ENCODE measurements around the gene DCT.

DNA sequence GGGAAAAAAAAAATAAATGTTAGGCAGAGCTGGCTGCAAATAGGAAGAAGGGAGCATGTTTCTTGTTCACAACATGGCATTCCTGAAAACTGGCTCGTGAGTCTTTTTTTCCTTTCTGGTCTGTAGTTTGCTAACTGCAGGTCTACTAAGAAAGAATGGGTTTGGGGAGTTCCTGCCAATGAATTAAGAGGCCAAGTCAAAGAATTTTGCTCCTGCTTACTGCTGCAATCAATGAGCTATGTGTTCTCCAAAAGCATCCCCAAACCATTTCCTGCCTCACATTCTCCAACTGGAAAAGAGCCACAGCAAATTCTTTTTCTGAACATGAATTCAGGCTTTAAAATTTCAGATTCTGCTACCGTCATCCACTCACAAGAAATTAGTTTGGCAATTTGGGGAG, 88.6 kb downstream of the DCT start:
- TF ChIP-seq, protein P1, sequence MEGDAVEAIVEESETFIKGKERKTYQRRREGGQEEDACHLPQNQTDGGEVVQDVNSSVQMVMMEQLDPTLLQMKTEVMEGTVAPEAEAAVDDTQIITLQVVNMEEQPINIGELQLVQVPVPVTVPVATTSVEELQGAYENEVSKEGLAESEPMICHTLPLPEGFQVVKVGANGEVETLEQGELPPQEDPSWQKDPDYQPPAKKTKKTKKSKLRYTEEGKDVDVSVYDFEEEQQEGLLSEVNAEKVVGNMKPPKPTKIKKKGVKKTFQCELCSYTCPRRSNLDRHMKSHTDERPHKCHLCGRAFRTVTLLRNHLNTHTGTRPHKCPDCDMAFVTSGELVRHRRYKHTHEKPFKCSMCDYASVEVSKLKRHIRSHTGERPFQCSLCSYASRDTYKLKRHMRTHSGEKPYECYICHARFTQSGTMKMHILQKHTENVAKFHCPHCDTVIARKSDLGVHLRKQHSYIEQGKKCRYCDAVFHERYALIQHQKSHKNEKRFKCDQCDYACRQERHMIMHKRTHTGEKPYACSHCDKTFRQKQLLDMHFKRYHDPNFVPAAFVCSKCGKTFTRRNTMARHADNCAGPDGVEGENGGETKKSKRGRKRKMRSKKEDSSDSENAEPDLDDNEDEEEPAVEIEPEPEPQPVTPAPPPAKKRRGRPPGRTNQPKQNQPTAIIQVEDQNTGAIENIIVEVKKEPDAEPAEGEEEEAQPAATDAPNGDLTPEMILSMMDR (IDR thresholded peaks at IDR 0.05), result no peak
- no peak for TF ChIP-seq POLR2AphosphoS5 (IDR thresholded peaks at IDR 0.05; ENCODE audit: low read depth, low read length)
- no peak for TF ChIP-seq SIN3A (IDR thresholded peaks at IDR 0.05; ENCODE audit: borderline replicate concordance, insufficient read depth, low read depth, low read length)
- TF ChIP-seq, protein P2, sequence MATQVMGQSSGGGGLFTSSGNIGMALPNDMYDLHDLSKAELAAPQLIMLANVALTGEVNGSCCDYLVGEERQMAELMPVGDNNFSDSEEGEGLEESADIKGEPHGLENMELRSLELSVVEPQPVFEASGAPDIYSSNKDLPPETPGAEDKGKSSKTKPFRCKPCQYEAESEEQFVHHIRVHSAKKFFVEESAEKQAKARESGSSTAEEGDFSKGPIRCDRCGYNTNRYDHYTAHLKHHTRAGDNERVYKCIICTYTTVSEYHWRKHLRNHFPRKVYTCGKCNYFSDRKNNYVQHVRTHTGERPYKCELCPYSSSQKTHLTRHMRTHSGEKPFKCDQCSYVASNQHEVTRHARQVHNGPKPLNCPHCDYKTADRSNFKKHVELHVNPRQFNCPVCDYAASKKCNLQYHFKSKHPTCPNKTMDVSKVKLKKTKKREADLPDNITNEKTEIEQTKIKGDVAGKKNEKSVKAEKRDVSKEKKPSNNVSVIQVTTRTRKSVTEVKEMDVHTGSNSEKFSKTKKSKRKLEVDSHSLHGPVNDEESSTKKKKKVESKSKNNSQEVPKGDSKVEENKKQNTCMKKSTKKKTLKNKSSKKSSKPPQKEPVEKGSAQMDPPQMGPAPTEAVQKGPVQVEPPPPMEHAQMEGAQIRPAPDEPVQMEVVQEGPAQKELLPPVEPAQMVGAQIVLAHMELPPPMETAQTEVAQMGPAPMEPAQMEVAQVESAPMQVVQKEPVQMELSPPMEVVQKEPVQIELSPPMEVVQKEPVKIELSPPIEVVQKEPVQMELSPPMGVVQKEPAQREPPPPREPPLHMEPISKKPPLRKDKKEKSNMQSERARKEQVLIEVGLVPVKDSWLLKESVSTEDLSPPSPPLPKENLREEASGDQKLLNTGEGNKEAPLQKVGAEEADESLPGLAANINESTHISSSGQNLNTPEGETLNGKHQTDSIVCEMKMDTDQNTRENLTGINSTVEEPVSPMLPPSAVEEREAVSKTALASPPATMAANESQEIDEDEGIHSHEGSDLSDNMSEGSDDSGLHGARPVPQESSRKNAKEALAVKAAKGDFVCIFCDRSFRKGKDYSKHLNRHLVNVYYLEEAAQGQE (IDR thresholded peaks at IDR 0.05; ENCODE audit: insufficient read depth in 1 of 2, low read depth in 2 of 2, low read length in 1 of 2), result no peak
- TF ChIP-seq TCF7L2 (IDR thresholded peaks at IDR 0.05; ENCODE audit: low read depth, low read length), result no peak

Data from Panc1 (cell line).